Muscle of leg (tissue), 11 donors: ENCODE results near the gene MRGPRE. TPM values are rescaled to one million over a fixed set of nuclear protein-coding genes. Genes with fewer than 3 reads are reported as not detected.

Experiments used
- DNase-seq: peaks from one replicate; pipeline ENCODE4 v3.0.0; 2013
- H3K27ac ChIP-seq: one replicate; pipeline ENCODE4 v1.5.1; 2013; ENCODE audit warnings: mild to moderate bottlenecking, low read length, control low read depth
- H3K27me3 ChIP-seq: one replicate; pipeline ENCODE4 v1.6.1; 2013; ENCODE audit warnings: low read length; ENCODE audit not compliant: control insufficient read depth, insufficient read depth
- H3K36me3 ChIP-seq: one replicate; pipeline ENCODE4 v1.6.1; 2013; ENCODE audit warnings: low read length; ENCODE audit not compliant: control insufficient read depth, insufficient read depth
- H3K4me1 ChIP-seq: one replicate; pipeline ENCODE4 v1.6.1; 2013; ENCODE audit warnings: low read length; ENCODE audit not compliant: control insufficient read depth, insufficient read depth
- H3K4me3 ChIP-seq: one replicate; pipeline ENCODE4 v1.5.1; 2013; ENCODE audit warnings: low read length, control low read depth
- H3K9me3 ChIP-seq: replicated peaks from 2 replicates; pipeline ENCODE4 v1.6.1; 2013; ENCODE audit warnings: low read depth, low read length; ENCODE audit not compliant: control insufficient read depth
- WGBS: methylation state at CpG from one replicate; pipeline ENCODE4 v1.1.5; 2013; ENCODE audit warnings: missing lambda C conversion rate; ENCODE audit not compliant: insufficient coverage; 5-methylcytosine and 5-hydroxymethylcytosine counted together
- polyA plus RNA-seq, 8 donors: library from polyadenylated mRNA; unstranded; fragments of 120-200 nt; gene quantifications; one replicate each; pipeline versions ENCODE4 v1.2.1 to v1.2.3, GENCODE V29; 2013; ENCODE audit warnings: inconsistent platforms in 1 of 8, low replicate concordance in 1 of 8; ENCODE audit not compliant: insufficient read length in 8 of 8, insufficient read depth in 1 of 8
- total RNA-seq: library from RNA; stranded (reverse); fragments of 120-200 nt; gene quantifications from one replicate; pipeline ENCODE4 v1.2.4, GENCODE V29; 2013

Gene MRGPRE
- total and polyA plus RNA-seq, 9 donors, result 0.09 TPM; not detected in 8

- DNase-seq, result no peak
- Histone ChIP-seq H3K27me3 (peaks cover 44% of the 10 kb centered on the region), H3K9me3 (no peaks in the 10 kb centered on the region), H3K4me1 (no peaks in the 10 kb centered on the region), H3K4me3 (no peak overlapping the region), H3K27ac (no peak overlapping the region), H3K36me3 (no peaks in the 10 kb centered on the region)
- WGBS, result 78% methylated on average over 46 of the region's 46 CpGs
These were observed 4.4 kb downstream of the MRGPRE start for GRCh38 chr11:3227568-3228444.

GRCh38 chr11:3226846-3227567 lies 5.2 kb downstream of the MRGPRE start:
- H3K4me3 ChIP-seq, result no peak overlapping the region
- H3K27me3 ChIP-seq, result peaks cover 42% of the 10 kb centered on the region
- H3K4me1 ChIP-seq, result no peaks in the 10 kb centered on the region
- DNase-seq, result no peak
- no peak overlapping the region for H3K27ac ChIP-seq
- H3K36me3 ChIP-seq, result no peaks in the 10 kb centered on the region
- 80% methylated on average over 15 of the region's 18 CpGs for WGBS
- no peaks in the 10 kb centered on the region for H3K9me3 ChIP-seq

DNA sequence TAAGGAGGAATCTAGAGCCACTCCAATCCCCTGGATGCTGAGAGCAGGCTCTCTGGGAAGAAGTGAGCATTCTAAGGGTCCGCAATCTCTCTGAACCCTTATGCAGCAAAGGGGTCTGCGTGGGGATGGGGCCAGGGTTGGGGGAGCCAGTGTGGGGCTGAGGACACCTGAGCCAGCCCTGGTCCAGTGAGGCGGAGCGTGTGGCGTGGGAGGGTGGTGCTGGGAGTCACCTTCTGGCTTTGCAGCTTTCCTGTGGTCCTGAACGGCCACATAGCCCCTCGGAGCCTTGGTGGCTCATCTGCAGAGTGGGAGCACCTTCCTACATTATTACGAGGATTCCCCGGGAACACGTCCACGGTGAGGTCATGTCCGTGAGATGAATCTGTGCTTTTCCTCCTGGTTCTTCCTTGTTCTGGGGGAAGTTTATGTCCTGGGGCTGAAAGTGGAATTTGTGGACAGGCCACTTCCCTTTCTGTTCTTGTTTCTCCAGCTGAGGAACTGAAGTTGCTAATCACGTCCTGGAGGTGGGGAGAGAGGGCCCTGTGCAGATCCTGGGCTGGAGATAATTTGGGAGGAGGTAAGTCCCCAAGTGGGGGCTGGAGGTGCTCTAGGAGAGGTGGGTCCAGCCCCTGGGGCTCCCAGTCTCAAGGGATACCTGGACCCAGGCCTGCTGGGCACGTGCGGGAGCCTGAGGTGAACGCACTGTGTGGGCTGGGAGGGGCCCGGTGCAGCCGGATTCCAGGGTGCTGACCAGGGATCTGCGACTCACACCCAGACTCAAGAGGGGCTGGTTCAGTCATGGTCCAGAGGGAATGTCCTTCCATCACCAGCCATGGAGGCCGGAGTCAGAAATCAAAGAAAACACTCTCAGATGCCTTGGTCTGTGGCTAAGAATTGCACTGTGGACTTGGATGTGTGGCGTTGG lies 6.1 kb downstream of the MRGPRE start:
- no peak overlapping the region for H3K27ac ChIP-seq
- H3K4me3 ChIP-seq, result no peak overlapping the region
- DNase-seq, result peak; percentile 37
- no peaks in the 10 kb centered on the region for H3K9me3 ChIP-seq
- H3K27me3 ChIP-seq, result peaks cover 43% of the 10 kb centered on the region
- no peaks in the 10 kb centered on the region for H3K36me3 ChIP-seq
- H3K4me1 ChIP-seq, result peaks cover 1% of the 10 kb centered on the region
- 69% methylated on average over 15 of the region's 21 CpGs for WGBS

GRCh38 chr11:3225159-3225758 lies 7.0 kb downstream of the MRGPRE start:
- Histone ChIP-seq H3K4me1 (peaks cover 7% of the 10 kb centered on the region), H3K4me3 (no peak overlapping the region), H3K9me3 (no peaks in the 10 kb centered on the region), H3K27me3 (peaks cover 46% of the 10 kb centered on the region), H3K36me3 (no peaks in the 10 kb centered on the region), H3K27ac (no peak overlapping the region)
- WGBS, result 59% methylated on average over 7 of the region's 17 CpGs
- no peak for DNase-seq

- Histone ChIP-seq H3K27ac (no peak overlapping the region), H3K4me1 (peaks cover 7% of the 10 kb centered on the region), H3K9me3 (no peaks in the 10 kb centered on the region), H3K27me3 (peaks cover 50% of the 10 kb centered on the region), H3K36me3 (no peaks in the 10 kb centered on the region), H3K4me3 (no peak overlapping the region)
- WGBS, result 65% methylated on average over 12 of the region's 21 CpGs
- DNase-seq, result no peak
These were observed 7.7 kb downstream of the MRGPRE start for GRCh38 chr11:3224401-3225057.

DNA sequence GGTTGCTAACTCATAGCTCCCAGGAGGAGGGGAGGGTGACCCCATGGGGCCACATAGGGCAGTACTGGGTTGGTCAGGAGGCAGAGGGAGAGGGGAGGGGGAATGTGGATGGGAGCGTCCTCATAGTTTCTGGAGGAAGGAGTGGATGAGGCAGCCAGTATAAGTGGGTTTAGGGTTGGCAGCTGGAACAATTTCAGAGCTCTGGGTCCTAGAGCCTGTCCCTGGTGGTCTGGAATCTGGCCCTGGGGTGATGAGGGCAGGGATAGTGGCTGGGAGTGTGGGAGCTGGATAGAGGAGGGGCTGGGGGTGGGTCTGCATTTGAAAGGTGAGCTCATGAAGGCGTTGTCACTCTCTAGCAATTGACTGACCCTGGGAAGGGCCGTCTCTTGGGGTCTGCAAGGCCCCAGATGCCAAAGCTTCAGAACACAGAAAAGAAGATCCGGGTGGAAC lies 8.3 kb downstream of the MRGPRE start:
- 27% methylated on average over 3 of the region's 4 CpGs for WGBS

GRCh38 chr11:3222941-3223915 lies 9.0 kb downstream of the MRGPRE start:
- Histone ChIP-seq H3K9me3 (no peaks in the 10 kb centered on the region), H3K27me3 (peaks cover 58% of the 10 kb centered on the region)
- WGBS, result 68% methylated on average over 27 of the region's 36 CpGs

More for the DNA sequence above, 8.3 kb downstream of the MRGPRE start:
- Histone ChIP-seq H3K4me3 (no peak overlapping the region), H3K9me3 (no peaks in the 10 kb centered on the region), H3K36me3 (no peaks in the 10 kb centered on the region), H3K27ac (no peak overlapping the region), H3K4me1 (peaks cover 7% of the 10 kb centered on the region), H3K27me3 (peaks cover 54% of the 10 kb centered on the region)
- DNase-seq, result no peak

DNA sequence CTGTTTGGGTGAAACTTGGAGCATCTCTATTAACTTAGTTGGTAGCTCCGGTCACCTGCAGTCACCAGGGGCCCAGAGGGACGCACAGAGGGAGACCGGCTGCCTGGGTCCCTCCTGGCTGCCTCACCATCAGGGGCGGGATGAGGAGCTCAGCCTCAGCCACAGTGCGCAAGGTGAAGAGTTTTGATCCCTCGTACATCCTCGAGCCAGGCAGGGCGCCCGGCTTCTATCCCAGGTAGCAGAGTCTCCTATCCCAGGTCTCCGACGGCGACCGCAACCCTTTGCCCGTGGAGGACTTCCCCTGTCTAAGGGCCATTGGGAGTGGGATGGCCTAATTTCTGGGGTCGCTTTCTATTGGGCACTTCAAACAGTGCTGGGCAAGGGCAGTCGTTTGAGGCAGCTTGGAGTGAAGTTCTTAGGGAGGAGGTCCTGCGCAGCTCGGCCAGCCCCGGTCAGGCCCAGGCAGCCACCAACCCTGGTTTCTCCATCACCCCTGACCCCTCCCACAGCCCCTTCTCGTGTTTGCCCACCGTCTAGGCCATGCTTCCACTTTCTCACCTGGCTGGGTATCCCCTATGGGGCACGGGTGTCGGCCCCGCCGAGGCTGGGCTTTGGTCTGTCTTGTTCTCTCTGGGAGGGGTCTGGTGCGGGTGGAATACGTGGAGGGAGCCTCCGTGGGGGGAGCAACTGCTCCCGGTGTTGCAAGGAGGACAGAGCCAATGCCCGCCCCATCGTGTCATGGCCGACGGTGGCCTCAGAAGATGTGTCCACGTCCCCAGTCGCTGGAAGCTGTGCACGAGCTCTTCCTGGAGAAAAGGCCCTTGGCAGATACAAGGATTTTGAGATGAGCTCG lies 10.0 kb downstream of the MRGPRE start:
- WGBS, result 75% methylated on average over 15 of the region's 37 CpGs
- H3K4me1 ChIP-seq, result peaks cover 7% of the 10 kb centered on the region
- no peak for DNase-seq
- no peak overlapping the region for H3K4me3 ChIP-seq
- no peaks in the 10 kb centered on the region for H3K9me3 ChIP-seq
- no peak overlapping the region for H3K27ac ChIP-seq
- no peaks in the 10 kb centered on the region for H3K36me3 ChIP-seq
- peaks cover 64% of the 10 kb centered on the region for H3K27me3 ChIP-seq

More at GRCh38 chr11:3222941-3223915, 9.0 kb downstream of the MRGPRE start:
- DNase-seq, result no peak
- H3K27ac ChIP-seq, result no peak overlapping the region
- peaks cover 7% of the 10 kb centered on the region for H3K4me1 ChIP-seq
- H3K4me3 ChIP-seq, result no peak overlapping the region
- no peaks in the 10 kb centered on the region for H3K36me3 ChIP-seq
